Upper lobe of left lung (tissue), 4 donors: ENCODE measurements around the gene KLF16.

ENCODE experiments used
- POLR2A ChIP-seq, 4 donors: fragments of 450-650 bp; IDR thresholded peaks; one replicate each; pipeline ENCODE4 v1.5.1; 2016 to 2017; ENCODE audit warnings: antibody characterized with exemption in 4 of 4, mild to moderate bottlenecking in 2 of 4
- TF ChIP-seq, protein P1 (sequence below), 6 experiments: fragments of 450-650 bp in 4 of 6; fragments of 200-600 bp in 2 of 6; sonication (generic) in 2 of 6; IDR thresholded peaks; one replicate each; pipeline ENCODE4 v1.5.1; 2016 to 2019; ENCODE audit warnings: antibody characterized with exemption in 6 of 6

DNA sequence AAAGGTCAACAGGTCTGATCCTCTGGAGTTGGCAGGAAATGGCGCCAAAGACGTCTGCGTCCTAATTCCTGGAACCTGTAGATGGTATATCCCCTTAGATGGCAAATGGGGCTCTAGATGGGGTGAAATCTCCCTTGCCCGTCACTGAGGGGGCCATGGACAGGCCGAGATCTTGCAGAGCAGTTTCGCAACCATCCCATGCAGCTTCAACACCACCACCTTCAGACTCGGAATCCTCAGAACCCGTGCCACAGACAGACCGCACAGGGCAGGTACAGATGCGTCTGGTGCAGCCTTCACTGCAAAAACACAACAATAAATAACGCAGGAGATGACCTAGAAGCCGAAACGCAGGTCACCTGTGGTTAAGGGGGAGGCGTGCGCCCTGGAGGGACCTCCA, 32.8 kb downstream of the KLF16 start:
- TF ChIP-seq, protein P1, sequence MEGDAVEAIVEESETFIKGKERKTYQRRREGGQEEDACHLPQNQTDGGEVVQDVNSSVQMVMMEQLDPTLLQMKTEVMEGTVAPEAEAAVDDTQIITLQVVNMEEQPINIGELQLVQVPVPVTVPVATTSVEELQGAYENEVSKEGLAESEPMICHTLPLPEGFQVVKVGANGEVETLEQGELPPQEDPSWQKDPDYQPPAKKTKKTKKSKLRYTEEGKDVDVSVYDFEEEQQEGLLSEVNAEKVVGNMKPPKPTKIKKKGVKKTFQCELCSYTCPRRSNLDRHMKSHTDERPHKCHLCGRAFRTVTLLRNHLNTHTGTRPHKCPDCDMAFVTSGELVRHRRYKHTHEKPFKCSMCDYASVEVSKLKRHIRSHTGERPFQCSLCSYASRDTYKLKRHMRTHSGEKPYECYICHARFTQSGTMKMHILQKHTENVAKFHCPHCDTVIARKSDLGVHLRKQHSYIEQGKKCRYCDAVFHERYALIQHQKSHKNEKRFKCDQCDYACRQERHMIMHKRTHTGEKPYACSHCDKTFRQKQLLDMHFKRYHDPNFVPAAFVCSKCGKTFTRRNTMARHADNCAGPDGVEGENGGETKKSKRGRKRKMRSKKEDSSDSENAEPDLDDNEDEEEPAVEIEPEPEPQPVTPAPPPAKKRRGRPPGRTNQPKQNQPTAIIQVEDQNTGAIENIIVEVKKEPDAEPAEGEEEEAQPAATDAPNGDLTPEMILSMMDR (IDR thresholded peaks at IDR 0.05): no peak
- no peak for TF ChIP-seq POLR2A (IDR thresholded peaks at IDR 0.05)
